A549 treated with Hydrocortisone at 1 μM for 4 hours (cell line): Measurements from ENCODE around the gene IQCK. TPM values are rescaled to one million over a fixed set of nuclear protein-coding genes. Genes with fewer than 3 reads are reported as not detected.

Experiments used
- total RNA-seq: library from RNA; stranded (reverse); fragments of 200-300 nt; extraction: Qiagen RNA extraction; gene quantifications from 5 replicates; pipeline ENCODE4 v1.2.3, GENCODE V29; 2022

Gene IQCK, protein sequence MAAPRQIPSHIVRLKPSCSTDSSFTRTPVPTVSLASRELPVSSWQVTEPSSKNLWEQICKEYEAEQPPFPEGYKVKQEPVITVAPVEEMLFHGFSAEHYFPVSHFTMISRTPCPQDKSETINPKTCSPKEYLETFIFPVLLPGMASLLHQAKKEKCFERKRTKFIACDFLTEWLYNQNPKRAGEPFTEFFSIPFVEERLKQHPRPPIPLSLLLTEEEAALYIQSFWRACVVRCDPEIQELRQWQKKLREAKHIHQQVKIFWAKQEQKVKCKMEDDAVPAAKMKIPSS
- total RNA-seq, result 9.2 to 11.0 TPM (median 10.2 TPM) in 5 replicates

DNA sequence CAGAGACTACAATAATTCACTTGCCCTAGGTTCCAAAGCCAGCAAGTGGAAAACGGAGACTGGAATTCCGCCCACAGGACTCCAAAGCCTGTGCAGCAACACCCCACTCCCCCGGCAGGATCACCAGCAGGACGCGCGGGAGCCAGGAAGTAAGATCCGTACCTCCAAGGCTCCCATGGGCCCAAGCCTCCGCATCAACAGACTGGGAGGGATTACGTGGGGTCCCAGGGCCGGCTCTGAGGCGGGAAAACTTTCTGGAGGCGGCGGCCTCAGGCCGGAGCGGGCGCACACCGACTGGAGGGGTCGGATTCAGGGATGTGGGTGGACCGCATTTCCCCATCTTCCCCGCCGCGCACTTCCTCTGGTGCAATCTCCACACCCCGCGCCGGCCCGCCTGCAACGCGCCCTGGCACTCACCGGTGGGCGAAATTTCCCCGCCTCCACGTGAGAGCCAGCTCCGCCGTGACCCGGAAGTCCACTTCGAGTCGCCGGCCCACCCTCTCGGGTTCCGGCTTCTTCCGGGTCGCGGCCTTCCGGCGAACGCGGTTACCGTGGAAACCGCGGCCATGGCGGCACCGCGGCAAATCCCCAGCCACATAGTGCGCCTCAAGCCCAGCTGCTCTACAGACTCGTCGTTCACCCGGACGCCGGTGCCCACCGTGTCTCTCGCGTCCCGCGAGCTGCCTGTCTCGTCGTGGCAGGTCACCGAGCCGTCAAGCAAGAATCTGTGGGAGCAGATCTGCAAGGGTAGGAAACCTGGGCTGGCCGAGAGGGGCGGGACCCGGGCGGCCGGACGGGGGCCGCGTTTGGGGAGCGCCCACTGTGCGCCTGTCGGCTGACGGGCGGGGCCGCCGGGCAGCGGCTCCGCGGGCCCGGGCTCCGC is at the start of gene IQCK, which contains the start of gene KNOP1:
Gene IQCK, plus strand, starts transcription at position 531 of the 883 bp plus-strand sequence. Its CDS starts 36 bp downstream, at position 567.
Gene KNOP1, minus strand, starts transcription at position 487 of the 883 bp plus-strand sequence. CDS start 3,192 bp downstream, outside the sequence.

DNA sequence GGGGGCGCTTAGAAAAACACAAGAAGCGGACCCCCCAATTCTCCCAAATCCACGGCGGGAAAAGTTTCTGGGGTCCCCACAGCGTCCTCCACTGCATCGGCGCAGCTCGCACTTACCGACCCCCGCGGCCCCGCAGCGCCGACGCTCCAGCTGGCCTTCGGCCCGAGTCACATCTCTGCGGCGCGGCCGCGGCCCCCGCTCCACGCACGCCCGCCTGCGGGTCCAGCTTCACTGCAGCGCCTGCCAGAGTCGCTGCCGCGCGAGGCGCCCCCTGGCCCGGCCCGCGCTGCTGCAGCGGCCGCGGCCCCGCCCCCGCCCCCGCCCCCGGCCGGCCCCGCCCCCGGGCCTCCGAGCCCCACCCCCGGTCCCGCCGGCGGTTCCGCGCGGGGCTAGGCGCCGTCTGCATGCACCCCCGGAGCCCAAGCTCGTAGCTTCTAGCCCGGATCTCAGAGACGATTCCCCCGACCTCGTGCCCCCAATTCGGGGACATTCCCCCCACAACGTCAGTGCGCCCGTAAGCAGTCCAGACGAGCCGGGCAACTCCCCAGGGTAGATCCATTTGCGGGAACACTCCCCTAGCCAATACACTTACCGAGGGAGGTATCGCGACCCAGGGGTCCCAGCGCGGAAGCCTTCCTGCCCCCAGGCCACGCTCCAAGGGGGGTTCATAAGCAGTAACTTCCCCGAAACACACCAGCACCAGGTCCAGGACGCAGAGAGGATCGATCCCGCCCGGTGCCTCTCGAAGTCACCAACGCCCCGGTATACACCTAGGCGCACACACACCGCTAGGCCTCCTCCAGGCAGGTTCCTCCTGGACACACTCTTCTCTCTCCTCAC is 166.8 kb downstream of the IQCK start, which contains the start of gene GPRC5B:
Gene GPRC5B, minus strand, starts transcription at position 238 of the 840 bp plus-strand sequence. CDS start 12,003 bp downstream, outside the sequence.

Other genes starting within 250 kb of the IQCK start
- 71.8 to 82.3 TPM (median 78.9 TPM) in 5 replicates for gene GDE1, start 196.2 kb upstream of the IQCK start, total RNA-seq
- 6.3 to 10.6 TPM (median 8.4 TPM) in 5 replicates for gene CCP110, start 194.3 kb upstream of the IQCK start, total RNA-seq
- gene VPS35L, start 162.6 kb upstream of the IQCK start, total RNA-seq, result 29.5 to 34.1 TPM (median 31.6 TPM) in 5 replicates
- gene KNOP1, start within 50 bp of the IQCK start, total RNA-seq, result 37.7 to 45.4 TPM (median 42.5 TPM) in 5 replicates
- 35.6 to 43.0 TPM (median 40.4 TPM) in 5 replicates for gene GPRC5B, start 166.6 kb downstream of the IQCK start, total RNA-seq